CD4-positive, alpha-beta T cell treated with Interleukin-1 beta for 1 hour (primary cell): ENCODE results near the gene ZNF554.
A peak's percentile ranks its signal among the peaks of the same experiment; 100 is the strongest.

Source experiments
- DNase-seq, 2 donors: peaks; one replicate each; pipeline ENCODE4 v3.0.0-alpha.2; 2020 to 2022

Gene ZNF554

DNA sequence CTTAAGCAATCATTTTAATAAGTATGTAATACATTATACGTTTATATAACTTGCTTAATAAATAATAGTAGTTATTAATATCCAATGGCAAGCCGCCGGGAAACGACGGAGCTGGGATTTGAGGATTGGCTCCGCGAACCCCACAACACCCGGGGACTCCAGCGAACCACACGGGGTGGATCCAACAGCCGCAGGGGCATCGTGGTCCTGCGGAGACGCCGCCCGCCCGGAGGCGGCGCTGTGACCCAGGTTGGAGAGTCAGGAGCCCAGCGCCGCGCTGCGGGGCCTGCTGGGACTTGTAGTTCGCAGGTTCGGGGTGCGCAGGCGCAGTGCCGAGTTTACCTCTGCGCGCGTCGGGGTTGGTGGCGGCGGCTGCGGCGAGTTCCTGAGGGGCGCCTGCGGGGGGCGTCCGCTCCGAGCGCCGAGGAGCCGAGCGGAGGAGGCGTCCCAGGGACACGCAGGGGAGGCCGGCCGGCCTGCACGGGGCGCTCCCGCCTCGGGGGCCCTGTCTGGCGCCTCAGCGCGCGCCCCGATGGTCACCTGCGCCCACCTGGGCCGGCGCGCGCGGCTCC, at the start of gene ZNF554:
Gene ZNF554, plus strand, starts transcription at position 329 of the 572 bp plus-strand sequence. Its CDS starts 204 bp downstream, at position 533.
- peak; percentile 96 to 97 for DNase-seq

DNA sequence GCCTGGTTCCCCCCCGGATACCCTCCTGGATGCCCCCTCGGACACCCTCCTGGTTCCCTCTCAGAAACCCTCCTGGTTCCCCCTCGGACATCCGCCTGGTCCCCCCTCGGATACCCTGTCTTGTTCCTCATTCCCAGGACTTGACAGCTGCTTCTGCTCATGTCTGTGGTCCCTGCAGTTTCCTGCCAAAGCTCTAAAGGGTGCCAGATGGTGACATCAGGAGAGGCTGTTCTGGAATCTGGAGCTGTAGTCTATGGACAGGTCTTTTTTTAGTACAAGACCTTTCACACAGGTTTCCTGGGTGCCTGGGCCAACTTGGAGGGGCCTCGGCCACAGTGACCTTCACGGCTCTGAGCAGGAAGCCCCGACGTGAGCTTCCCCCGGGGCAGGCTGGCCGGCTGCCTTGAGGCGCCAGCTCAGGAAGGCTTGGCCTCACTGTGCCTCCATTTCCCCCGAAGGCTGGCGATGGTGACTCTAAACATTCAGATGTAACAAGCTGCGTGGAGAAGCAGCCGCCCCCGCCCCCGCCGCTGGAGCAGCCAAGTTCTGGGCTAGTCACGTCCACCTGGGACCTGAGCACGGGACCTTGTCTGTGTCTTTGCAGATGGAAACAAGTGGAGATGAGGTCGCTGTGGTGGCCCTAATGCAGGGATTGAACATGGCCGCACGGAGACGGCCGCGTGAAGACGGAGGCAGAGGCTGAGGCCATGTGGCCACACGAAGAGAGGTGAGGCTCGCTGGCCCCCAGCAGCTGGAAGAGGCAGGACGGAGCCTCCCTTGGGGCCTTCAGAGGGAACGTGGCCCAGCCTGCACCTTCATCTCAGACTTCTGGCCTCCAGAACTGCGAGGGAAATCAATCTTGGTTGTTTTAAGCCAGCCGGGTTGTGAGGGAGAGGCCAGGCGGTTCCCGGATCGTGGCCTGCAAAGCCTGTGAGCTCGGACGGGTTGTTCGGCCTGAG, 49.3 kb upstream of the ZNF554 start:
- DNase-seq, result no peak

DNA sequence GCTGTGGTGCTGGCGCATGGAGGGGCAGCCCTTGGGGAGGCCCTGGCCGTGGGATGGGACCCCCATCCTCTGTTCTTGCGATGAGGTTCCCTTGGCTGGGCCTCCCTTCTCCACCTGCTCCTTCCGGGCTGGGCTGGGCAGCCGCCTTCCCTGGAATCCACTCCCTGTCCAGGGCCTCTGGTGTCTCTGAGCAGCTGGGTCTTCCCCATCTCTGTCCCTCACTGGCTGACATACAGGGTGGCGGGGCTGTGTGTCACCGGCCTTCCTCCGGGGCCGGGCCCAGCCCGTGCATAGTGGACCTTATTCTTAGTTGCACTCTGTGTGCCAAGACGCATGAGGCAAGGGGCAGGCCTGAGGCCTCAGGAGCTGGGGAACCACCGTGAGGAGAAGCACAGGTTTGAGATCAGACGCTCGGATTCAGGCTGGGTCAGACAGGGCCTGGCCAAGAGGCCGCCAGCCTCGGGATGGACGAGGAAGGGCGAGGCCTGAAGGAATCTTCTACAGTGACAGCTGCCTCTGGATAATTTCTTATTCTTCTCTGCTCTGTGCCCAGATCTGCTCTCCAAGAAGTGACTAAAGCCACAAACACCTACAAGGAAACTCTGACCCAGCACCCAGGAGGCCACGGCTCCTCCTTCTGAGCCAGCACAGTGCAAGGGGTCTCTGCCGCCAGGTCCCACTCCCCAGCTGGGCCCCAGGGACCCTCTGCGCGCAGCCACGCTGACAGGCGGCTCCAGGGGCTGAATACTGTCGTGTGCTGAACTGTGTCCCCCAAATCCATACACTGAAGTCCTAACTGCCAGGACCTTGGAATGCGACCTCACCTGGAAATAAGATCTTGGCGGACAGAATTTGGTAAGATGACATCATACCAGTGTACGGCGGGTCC, 47.6 kb upstream of the ZNF554 start:
- DNase-seq, result no peak

DNA sequence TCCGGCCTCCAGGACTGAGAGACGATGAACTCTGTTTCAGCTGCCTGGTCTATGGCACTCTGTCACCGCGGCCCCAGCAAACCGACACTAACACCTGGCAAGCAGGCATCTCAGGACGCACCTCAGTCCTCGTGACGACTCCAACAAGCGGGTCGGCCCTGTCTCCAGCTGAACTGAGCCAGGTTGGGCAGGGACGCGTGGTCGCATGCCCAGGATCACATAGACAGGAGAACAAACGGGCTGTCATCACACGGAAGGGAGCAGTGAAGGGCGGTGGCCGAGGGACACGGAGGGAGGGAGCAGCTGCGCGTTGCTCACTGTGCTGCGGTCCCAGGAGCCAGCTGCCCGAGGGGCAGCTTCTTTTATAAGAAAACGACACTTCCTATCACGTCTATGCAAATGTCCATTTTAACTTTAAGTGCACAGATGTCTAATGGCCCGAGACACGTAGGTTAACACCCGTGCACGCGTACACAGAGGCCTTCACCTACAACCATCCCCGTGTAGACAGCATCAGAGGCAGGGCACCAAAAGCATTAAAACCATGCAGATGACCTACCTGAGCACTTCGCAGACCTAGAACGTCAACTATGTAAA, 45.5 kb upstream of the ZNF554 start:
- DNase-seq, result no peak

DNA sequence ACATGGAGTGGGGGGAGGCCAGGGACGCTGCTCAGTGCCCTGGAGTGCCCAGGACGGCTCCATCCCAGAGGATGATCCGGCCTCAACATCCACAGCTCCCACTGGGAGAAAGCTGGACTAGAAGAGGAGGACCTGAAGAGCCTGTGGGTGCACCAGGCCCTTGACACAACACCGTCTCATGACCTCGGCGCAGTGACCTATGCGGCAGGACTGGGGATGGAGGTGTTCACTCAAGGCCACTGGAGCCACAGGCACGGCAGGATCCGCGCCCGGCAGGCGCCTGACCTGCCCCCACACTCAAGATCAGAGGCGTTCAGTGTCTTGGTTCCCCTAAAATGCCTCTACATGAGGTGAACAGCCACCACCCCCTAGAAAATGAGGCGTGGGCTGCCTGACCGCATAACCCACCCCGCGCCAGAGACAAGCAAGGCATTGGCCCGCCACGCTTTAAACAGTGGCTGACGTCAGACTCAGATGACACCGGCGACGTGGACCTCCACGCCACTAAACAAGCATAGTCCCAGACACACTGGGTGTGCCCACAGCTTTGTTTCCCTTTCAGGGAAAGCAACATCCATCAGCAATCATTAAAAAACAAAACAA, 44.6 kb upstream of the ZNF554 start:
- peak in 1 of 2 donors; percentile 26 for DNase-seq

DNA sequence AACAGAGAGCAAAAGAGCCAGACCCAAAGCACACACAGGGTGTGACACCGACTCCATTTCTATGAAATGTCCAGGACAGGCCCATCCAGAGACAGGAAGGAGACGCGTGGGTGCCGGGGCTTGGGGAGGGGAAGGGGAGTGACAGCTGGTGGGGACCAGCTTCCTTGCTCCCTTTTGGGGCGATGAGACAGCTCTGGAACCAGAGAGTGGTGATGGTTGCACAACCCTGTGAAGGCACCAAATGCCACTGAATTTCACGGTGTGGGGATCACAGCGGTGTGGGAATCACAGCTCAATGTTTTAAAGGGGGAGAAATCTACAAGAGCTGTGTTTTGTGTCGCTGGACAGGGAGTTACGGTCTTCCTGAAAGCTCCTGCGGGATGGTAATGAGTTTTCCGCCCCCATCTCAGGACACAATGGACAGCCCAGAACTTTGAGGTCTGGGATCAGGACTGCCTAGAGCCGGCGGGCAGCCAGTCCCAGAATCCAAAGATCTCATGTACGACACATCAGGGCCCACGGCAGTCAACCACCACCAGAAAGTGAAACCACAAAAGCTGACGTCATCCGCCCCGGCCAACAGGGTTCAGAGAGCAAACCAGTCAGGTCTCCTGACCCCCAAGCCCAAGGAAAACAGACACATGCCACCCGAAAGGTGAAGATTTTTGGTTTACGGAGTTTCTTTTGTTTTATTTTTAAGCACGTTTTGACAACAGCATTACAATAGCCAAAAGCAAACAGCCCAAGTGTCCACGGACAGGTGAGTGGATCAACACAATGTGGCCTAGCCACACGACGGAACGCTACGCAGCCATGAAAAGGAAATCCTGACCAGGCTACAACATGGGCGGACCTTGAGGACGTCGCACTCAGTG, 43.9 kb upstream of the ZNF554 start:
- peak; percentile 73 for DNase-seq

DNA sequence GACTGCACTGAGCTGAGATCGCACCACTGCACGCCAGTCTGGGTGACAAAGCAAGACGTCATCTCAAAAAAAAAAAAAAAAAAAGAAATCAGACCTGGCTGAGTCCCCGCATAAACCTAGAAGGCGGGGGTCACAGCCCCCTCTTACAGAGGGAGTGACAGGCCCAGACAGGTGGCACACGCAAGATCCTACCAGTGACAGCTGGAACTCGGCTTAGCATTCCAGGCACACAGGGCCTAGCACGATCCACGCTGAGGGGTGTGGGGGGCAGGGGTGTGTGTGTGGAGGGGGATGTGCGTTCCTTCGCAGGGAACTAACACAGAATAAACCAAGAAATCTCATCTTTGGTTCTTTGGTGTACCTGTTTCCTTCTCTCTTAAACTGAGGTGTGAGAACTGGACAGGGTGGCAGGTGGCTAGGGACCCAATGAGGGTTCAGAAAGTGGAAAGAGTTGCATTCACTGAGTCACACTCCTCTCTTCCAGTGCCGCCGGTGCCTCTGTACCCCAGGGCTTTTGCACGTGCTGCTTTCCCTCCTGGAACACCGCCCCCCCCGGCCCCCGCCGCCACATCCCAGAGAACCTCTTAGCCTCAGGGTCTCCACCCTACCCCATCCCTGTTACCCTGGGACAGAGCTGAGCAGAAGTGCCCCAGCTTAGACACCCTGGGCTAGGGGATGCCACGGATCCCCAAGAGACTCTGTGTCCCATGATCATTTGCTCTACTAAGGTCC, 41.5 kb upstream of the ZNF554 start:
- DNase-seq, result no peak

DNA sequence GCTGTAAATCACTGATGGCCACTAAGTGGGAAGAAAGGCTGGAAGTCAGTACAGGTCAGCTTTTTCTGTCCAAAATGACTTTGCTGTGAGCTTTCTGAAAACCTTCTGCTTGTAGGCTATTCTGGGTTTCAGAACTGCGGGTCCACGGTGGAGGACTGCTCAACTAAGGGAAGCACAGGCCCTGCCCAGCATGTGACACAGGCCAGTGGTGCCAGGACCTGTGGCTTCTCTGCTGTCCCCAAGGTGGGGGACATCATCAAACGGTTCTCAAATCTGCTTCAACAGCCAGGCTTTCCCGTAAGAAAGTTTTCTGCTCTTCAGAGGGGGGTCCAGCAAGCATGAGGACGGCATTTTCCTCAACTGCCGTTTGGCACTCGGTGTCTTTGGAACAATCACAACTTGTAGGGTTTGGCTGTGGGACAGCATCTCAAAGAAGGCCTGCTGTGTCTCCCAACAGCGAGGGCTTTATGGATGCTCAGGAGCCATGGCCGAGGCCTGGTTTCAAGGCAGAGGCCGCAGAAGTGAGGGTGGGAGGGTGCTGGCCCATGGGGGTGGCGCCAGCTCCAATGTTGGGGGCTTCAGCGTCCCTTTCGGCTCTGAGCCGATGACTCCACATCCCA, 40.4 kb upstream of the ZNF554 start:
- DNase-seq, result no peak

DNA sequence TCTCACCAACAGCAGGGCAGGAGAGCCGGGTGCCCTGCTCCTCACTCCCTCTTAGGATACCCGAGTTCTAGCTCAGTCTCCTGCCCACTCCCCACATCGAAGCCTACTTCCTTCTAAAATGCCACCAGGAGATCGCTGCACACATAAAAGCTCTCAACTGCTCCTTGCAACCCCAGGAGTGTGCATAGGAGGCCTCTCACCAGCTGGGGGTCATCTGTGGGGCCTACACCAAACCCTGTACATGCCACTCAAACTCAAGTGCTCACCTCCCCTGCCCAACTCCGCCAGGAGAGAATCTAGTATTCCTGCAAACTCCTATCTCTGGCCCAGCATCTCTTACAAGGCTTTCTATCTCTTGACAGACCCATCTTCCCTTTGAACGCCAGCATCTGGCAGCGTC, 39.4 kb upstream of the ZNF554 start:
- no peak for DNase-seq

DNA sequence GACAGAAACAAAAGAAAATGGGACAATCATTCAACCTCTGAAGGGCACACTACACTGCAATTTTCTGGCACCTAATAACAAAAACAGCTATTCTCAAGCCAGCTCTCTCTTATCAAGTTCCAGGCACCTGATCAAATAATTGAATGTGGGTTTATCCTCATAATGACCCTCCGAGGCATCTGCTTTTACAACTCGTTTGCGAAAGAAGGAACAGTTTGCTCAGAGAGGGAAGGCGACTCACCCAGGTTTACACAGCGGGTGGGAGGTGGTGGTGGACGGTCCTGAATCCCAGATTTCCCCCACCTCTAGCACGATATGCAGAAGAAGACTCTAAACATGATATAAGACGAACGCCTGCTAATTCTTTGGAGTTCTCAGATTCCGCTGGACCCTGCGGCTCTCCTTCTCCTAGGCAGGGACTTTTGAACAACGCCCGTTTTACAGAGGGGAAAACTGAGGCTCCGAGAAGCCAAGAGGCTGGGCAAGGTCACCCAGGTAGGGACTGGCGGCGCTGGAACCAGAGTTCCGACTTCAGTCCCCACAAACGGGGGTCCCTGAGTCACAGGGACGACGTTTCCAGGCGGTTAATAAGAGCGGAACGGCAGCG, 37.2 kb upstream of the ZNF554 start:
- DNase-seq, result no peak

DNA sequence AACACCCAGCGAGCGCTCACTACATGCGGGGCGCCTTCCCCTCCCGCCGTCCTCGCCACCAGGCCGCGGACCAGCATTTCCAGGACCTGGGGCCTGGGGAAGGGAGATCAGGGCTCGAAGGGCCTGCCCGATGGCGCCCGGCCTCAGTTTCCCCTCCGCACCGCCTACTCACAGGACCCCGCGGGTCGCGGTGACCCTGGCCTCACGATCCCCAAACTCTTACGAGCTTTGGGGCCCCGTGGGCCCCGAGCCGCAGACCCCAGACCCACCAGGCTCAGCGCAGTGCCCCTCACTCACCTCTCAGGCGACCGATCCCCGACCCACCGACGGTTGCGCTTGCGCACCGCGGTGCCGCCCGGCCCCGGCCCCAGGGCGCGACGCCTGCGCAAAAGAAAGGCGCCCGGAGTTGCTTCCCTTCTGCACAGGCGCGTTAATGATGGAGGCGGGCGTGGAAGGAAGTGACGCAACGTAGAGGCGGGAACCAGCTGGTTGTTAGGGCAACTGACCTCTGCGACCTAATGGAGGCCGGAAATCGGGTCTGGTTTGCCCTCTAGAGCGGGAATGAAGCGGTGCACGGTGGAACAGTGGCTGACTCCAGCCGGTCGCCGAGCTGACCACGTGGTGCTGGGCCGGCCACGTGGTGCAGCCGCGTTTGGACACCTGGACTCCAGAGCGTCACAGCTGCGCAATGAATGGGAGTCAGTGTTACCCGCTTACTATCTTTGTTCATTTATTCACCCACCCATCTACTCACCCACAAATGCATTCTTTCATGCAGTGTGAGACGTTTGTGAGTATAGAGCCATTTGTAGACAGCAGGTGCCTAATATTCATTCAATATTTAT, 36.5 kb upstream of the ZNF554 start, which contains the start of gene SGTA:
Gene SGTA, minus strand, starts transcription at position 338 of the 845 bp plus-strand sequence. CDS start 14,205 bp downstream, outside the sequence.
- peak; percentile 98 for DNase-seq

DNA sequence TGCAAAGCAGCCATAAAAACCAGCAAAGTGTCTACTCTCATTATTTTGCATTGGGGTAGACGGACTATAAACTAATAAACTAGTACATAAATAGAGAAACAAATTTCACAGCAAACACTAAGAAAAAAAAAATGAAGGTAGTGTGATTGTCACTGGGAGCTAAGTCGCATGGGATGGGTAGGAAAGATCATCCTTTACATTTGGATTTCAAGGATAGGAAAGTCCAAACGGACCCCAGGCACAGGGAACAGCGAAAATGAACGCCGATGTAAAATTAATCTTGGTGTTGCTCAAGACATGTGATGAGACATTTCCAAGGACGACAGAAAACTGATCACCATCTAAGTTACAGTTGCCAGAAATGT, 35.9 kb upstream of the ZNF554 start:
- DNase-seq, result no peak

DNA sequence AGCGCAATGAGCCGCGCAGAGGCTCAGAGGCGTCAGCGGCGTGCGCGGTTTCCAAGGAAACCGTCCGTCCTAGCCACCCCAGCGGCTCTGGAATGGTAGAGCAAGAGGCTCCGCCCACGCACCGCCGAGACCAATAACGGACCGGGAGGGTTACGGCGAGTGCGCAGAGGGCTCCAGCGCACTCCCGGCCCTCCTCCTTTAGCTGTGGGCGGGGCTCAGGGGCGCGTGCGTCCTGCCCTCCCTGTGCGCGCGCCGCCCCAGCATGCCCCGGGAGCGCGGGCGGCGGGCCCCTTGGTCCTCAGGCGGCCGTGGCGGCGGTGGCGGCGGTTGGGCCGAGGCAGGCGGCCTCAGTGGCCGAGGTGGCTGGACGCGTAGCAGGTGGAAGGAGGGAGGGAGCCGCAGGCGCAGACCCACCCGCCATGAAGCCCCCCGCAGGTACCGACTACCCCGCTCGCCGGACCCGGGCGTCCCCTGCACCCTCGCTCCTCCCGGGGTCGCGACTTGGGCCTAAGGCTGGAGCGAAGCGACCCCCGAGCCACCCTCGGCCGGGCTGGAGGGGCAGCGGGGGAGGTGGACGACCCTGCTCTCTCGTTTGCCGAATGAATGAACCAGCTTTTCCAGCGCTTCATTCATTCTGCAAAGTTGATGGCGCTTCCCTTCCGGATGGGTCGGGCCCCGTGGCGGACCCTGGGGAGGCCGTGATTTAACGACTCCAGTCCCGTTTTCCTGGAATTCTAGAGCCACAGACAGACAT, 34.2 kb upstream of the ZNF554 start, which contains the start of gene THOP1:
Gene THOP1, plus strand, starts transcription at position 260 of the 754 bp plus-strand sequence. Its CDS starts 160 bp downstream, at position 420.
- peak; percentile 98 to 99 for DNase-seq

DNA sequence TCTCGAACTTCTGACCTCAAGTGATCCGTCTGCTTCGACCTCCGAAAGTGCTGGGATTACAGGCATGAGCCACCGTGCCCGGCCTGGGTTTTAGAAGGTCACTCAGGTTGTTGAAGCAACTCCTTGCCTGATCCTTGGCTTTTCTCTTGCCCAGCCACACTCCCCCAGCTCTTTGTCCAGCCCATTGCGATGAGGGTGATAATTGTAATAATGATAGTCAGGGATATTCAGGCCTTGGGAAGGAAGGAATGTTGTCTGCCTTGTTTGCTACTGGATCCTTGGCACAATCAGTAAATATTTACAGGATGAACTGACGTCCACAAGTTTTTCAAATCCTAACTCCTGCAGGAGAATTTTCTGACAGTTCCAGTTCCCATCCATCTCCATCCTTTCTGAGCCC, 32.6 kb upstream of the ZNF554 start:
- DNase-seq, result no peak

DNA sequence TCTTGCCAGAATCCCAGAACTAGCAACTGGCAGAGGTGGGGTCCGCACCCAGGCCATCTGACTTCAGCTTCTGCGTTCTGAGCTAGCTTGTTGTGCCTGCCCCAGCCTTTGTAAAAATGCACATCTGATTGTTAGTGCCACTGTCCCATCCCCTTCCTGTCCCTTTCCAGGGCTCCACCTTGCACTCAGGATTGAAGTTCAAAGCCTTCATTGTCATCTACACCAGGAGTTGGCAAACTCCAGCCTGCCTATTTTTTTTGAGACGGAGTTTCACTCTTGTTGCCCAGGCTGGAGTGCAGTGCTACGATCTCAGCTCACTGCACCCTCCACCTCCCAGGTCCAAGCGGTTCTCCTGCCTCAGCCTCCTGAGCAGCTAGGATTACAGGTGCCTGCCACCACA, 31.4 kb upstream of the ZNF554 start:
- DNase-seq, result no peak

DNA sequence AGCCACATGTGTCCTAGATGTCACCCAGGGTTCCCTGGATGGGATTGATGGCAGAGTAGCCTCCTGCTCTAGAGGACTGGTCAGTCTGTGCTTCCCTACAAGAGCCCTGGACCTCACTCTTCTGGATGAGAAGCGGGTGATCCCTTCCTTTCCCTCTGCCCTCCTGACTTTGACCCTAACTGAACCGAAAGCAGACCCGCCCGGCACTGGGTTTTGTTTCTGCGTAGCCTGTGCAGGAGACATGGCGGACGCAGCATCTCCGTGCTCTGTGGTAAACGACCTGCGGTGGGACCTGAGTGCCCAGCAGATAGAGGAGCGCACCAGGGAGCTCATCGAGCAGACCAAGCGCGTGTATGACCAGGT, 29.5 kb upstream of the ZNF554 start:
- DNase-seq, result no peak

DNA sequence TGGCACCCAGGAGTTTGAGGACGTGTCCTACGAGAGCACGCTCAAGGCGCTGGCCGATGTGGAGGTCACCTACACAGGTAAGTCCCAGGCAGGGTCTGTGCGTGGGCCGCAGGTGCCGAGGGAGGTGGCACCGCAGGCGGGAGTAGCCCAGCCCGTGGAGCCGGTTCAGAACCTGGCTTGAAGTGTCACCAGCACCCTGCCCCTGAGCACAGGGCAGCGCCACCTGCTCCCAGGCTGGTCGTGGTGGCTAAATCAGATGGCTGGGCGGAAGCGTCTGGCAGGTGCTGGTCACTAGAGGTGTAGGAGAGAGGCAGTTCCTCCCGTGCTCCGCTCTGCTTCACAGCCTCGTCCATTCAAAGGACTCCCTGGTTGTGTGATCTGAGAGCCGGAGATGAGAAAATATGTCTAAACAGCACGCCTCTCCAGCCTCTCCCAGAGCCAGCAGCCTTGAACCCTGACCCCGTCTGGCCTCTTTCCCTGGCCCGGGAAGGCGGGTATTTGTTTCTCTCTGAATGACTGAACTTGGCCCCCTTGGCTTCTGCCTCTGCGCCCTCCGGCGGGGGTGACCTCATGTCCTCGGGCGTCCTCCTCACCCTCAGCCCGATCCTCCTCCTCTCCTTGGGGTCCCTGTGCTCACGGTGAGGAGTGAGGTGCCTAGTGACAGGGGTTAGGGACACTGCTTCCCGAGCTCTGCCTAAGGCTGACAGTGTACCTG, 29.0 kb upstream of the ZNF554 start:
- DNase-seq, result no peak
